GM19324 (cell line): ENCODE data around the gene SIRPA.

Experiments used
- ATAC-seq: cut with Tn5 transposase; IDR thresholded peaks from one replicate; pipeline ENCODE4 v1.9.1; 2021; ENCODE audit warnings: mild to moderate bottlenecking, moderate library complexity; ENCODE audit not compliant: unreplicated experiment, low FRiP score

SIRPA gene

DNA sequence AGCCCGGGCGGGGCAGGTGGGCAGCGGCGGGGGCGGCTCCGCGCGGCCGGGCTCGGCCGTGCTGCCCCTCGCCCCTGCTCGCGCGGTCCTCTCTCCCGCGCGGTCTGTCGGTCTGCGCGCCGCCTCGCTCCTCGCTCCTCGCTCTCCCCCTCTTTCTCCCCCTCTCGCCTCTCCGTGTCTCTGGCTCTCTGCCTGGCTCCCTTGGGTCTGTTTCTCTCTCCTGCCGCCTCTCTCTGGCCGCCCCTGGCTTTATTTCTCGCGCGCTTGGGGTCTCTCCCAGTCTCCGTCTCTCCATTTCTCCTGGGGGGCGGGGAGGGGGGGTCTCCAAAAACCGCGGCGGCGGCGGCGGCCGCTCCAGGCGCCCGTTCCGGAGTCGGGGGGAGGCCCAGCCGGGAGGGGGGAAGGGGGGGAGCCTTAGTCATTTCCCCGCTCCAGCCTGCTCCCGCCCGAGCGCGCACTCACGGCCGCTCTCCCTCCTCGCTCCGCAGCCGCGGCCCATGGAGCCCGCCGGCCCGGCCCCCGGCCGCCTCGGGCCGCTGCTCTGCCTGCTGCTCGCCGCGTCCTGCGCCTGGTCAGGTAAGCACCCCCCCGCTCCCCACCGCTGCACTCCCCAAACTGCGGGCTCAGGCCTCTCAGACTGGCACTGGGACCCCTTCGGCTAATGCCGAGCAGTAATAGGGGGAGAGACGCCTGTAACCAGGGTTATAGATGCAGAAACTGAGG lies at the start of gene SIRPA:
SIRPA (plus strand) TSS at position 457 of the 723 bp plus-strand sequence; CDS start at position 498, 41 bp downstream.
- ATAC-seq, result no peak

DNA sequence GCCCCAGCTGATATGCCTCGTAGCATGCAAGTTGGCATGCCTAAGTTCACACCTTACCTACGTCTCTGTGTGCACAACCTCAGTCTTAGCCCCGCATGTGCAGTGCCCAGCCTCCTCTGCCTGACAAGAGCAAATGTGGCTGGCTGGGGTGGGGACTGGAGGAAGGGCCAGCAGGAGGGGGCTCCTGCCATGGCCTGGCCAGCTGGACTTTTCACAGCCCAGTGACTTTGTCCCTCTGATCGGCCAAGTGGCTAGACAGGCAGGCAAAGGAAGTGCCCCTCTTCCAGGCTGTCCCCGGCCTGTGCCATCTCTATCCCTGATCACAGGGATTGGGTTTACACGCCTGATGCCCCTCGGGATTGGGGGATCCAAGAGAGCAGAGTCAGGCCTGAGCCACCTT lies 49.5 kb upstream of the SIRPA start:
- no peak for ATAC-seq

DNA sequence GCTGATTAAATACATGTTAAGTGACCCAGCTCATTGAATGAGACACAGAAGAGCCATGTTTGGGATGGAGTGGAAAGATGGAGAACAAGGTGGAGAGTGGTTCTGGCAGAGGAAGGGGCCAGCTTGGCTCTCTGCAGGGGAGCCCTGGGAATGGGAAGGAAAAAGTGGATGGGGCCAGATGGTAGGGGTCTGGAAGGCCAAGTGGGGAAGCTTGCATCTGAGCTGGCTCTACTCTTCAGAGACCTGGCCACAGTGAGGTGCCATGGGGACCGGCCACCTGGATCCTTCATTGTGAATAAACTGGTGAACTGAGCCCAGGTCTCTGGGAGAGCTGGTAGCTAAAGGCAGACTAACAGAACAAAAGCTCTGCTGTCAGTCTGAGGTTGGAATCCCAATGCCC lies 48.9 kb upstream of the SIRPA start:
- no peak for ATAC-seq

GRCh38 chr20:1846876-1847275 lies 48.3 kb upstream of the SIRPA start:
- ATAC-seq, result no peak

- ATAC-seq, result no peak
Measured at GRCh38 chr20:1847780-1848179, 47.4 kb upstream of the SIRPA start.

DNA sequence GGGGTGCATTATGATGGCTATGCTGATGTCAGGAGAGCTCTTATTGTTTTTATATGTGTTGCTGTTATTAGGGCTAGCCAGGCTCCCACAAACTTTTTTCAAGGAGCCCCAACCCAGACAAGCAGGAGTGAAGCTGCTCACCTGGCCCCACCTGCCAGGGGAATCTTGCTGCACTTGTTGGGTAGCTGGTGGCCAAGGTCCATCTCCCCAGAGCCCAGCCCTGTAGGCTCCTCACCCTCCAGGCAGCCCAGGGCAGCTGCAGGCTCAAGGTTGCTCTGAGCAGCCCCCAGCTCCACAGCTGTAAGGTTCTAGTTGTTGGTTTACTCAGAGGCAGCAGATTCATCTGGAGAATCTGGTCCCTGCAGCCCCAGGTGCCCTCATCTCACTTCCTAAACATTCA lies 46.8 kb upstream of the SIRPA start:
- no peak for ATAC-seq

DNA sequence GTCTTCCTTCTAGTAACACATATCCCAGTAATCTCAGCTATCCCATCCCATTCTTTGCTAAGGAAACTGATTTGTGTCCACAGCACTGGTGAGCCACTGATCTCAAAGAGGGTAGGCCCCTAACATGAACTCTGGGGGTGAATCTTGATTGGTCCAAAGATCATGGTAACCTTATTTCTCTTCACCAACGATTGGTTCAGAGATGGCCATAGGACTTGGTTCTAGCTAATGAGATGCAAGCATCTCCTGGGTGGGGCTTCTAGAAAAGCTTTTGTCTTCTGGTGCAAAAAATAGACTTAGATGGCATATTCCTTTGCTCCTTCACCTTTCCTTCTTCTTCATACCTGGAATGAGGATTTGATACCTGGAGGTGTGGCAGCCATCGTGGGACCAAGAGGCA lies 43.8 kb upstream of the SIRPA start:
- no peak for ATAC-seq

- no peak for ATAC-seq
Measured at GRCh38 chr20:1853473-1853872, 41.7 kb upstream of the SIRPA start.

GRCh38 chr20:1854246-1854645 lies 41.0 kb upstream of the SIRPA start:
- no peak for ATAC-seq

DNA sequence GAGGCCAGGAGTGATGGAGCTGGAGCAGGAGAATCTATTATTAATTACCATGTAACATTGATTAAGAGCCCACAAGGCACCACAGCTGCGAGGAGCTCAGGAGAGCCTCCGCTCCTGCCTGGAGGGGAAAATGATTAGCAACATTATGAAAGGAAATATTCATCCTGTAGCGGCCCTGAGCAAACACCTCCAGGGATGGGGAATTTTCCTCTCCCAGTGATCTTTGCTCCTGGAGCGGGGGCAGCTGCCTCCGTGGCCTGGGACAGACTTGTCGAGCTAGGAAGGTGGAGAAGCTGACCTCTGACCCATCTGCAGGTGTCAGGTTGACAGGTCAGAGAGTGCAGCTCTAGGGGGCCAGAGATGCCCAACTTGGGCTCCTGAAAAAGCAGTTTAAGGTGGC lies 40.1 kb upstream of the SIRPA start:
- no peak for ATAC-seq

DNA sequence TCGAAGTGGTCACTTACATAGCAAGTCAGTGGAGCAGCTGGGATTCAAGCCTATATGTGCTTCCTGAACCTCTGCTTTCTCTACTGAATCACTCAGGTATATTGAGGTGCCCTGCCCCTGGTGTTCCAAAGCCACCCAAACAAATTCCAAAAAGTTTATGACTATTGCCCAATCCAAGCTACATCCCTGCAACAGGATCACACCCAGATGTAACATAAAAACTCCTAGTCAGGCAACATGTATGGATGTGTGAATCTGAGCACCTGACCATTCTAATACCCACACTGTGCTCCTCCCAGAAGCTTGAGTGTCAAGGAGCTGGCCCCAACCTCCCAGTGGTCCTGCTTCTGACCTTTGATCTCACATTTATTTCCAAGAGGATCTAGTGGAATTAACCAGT lies 39.5 kb upstream of the SIRPA start:
- ATAC-seq, result no peak

DNA sequence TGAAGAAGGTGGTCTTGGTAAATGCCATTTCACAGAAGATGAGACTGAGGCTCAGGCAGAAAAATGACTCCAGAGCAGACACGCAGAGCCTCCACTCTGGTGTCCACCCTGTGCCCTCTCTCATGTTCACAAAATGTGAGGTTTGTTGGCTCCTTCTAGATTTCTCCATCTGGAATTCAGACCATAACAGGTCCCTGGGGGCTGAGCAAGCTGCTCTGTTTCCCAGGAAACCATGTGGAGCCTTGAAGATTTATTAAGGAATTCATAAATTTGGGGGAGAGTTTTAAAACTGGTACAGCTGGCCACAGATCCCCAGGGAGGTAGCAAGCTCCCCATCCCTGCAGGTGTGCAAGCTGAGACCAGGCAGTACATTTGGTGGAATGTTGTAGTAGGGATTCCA lies 38.8 kb upstream of the SIRPA start:
- ATAC-seq, result no peak

DNA sequence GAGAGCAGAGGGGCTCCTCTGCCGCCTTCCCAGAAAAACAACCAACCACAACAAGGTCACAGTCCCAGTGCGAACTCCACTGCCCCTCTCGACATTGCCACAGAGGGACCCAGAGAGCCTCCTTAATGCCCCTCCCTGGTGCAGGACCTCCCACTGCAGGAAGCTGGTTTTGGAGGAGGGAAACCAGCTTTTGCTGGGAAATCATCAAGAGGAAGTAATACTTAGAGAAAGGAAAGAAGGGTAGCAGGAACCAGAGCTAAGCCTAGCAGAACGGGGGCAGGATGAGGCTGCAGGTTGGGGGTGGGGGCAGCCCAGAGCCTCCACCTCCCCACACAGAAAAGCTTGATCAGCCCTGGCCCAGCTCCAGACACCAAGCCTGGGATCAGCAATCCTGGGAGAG lies 37.7 kb upstream of the SIRPA start:
- ATAC-seq, result no peak

- ATAC-seq, result no peak
Measured at GRCh38 chr20:1858871-1859270, 36.3 kb upstream of the SIRPA start.

GRCh38 chr20:1860446-1860845 lies 34.8 kb upstream of the SIRPA start:
- no peak for ATAC-seq

- ATAC-seq, result no peak
Measured at GRCh38 chr20:1861347-1861976, 33.7 kb upstream of the SIRPA start.

DNA sequence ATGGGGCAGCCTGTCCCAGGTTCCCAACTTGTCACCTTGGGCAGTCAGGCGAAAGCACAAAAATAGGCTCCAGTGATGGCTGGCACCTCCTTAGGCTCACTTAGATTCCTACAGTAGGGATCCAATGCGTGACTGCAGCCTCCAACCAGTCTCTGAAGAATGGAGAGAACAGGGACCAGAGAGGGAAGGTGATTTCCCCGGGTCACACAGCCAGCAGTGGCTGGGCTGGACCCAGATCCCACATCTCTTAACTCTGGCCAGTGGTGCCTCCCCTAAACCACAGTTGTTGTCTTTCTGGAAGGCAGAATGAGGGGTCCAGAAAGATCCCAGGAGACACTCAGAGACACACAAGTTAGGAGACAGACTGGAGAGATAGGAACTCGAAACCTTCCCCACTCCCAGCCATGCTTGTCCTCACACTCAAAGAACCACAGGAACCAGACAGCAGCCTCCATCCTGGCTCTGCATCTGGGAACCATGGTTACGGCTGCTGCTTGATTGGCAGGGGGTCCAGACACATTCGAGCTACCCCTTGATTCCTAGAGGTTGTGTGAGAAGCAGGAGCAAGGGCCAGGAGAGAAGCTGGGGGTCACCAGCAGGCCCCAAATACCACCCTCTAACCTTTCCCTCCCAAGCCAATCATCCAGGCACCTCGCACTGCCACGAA lies 33.1 kb upstream of the SIRPA start:
- no peak for ATAC-seq

- ATAC-seq, result no peak
Measured at GRCh38 chr20:1862663-1863053, 32.5 kb upstream of the SIRPA start.

- ATAC-seq, result no peak
Measured at GRCh38 chr20:1863296-1863695, 31.9 kb upstream of the SIRPA start.

- ATAC-seq, result no peak
Measured at GRCh38 chr20:1866834-1867233, 28.4 kb upstream of the SIRPA start.

- ATAC-seq, result no peak
Measured at GRCh38 chr20:1867495-1868260, 27.5 kb upstream of the SIRPA start.
